GM23248 (cell line): ENCODE data around the gene LRRC1.

ENCODE experiments used
- EZH2 ChIP-seq: fragments of 200-600 bp; sonication (generic); IDR thresholded peaks from 2 replicates; pipeline ENCODE4 v1.6.1; 2018; ENCODE audit warnings: antibody characterized with exemption, mild to moderate bottlenecking; ENCODE audit not compliant: insufficient read depth, poor library complexity, severe bottlenecking
- EZH2phosphoT487 ChIP-seq: fragments of 200-600 bp; sonication (generic); IDR thresholded peaks from 2 replicates; pipeline ENCODE4 v1.6.1; 2018; ENCODE audit warnings: antibody characterized with exemption, moderate library complexity, mild to moderate bottlenecking, low read depth; ENCODE audit not compliant: insufficient read depth

- TF ChIP-seq EZH2 (no peak), EZH2phosphoT487 (no peak)
Measured at GRCh38 chr6:53912661-53913060, 117.9 kb downstream of the LRRC1 start.
